Measurements from ENCODE around the gene RAB44. TPM values are rescaled to one million over a fixed set of nuclear protein-coding genes. Genes with fewer than 3 reads are reported as not detected.

Gene RAB44
- total RNA-seq, 2 donors from 2014 or later: 4.1 to 7.9 TPM

DNA sequence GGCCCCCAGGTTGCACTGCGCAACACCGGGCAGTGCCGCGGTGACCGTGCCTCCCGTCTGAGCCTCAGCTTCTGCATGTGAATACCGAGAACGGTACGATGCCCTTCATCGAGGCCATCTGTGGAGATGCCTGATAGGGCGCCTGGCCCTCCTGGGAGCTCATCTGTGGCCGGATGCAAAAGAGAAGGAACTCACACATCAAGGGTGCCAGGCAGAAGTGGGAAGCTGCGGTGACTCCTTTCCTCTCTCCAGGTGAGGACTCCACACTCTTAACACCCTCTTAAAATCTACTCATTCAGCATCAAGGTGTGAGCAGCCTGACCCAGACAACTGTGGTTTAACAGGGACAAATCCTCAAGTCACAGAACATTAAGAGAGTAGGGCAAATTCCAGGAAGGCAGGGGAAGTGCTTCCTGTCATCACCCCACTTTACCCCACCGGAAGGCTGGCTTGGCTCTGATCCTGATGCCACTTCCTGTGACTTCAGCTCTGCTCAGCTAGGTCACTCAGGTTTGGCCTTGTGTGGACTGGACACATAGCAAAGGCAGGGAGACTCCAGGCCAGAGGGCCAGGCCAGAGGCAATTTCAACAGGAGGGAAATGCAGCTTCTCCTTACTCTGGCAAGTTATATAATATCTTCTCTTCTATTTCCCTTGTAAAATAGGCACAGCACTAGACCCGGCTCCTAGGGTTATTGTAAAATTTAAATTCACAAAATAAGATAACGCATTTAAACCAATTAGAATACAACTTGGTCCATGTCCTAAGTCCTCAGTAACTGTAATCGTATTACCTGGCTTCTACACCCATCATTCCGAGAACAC lies 72.3 kb downstream of the RAB44 start:
- H3K36me3 Mint-ChIP-seq: no peaks in the 10 kb centered on the region
- peaks cover 35 to 45% of the 10 kb centered on the region in 2 donors for H3K4me1 Mint-ChIP-seq (ENCODE audit: low read depth in 2 of 2)
- peak; percentile 79 to 81 for ATAC-seq
- no peaks in the 10 kb centered on the region for H3K9me3 Mint-ChIP-seq
- H3K4me3 Mint-ChIP-seq: peak overlapping the region; percentile 70
- H3K27ac Mint-ChIP-seq: peak overlapping the region; percentile 83 to 96
- no peaks in the 10 kb centered on the region for H3K27me3 Mint-ChIP-seq
- peak; percentile 85 for DNase-seq (ENCODE audit: low spot score)

DNA sequence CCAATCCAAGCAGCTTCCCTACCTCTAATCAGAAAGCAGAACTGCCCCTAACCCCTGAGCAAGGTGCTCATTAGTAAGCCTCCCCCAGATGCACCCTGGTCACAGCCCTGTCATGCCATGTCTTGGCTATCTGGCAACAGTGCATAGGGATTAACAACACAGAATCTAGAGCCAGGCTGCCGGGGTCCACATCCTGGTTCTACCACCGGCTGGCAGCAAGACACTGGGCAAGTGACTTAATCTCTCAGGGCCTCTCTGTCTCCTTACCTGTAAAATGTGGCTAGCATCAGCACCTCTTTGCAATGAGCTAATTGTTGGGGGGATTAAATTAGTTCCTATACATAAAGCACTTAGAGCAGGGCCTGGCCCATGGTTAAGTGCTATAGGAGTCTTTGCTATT lies 73.5 kb downstream of the RAB44 start:
- Mint-ChIP-seq H3K4me3 (peak overlapping the region; percentile 70), H3K4me1 (ENCODE audit: low read depth in 2 of 2) (peaks cover 32 to 44% of the 10 kb centered on the region in 2 donors), H3K9me3 (no peaks in the 10 kb centered on the region), H3K27ac (peak overlapping the region; percentile 83 to 96), H3K36me3 (no peaks in the 10 kb centered on the region), H3K27me3 (no peaks in the 10 kb centered on the region)
- no peak for DNase-seq (ENCODE audit: low spot score)
- ATAC-seq: no peak

GRCh38 chr6:36772397-36772796 lies 74.8 kb downstream of the RAB44 start:
- no peak for ATAC-seq
- H3K4me3 Mint-ChIP-seq: no peak overlapping the region
- H3K27ac Mint-ChIP-seq: peak overlapping the region; percentile 83 to 96
- peaks cover 29 to 41% of the 10 kb centered on the region in 2 donors for H3K4me1 Mint-ChIP-seq (ENCODE audit: low read depth in 2 of 2)
- H3K36me3 Mint-ChIP-seq: no peaks in the 10 kb centered on the region
- no peaks in the 10 kb centered on the region for H3K9me3 Mint-ChIP-seq
- no peaks in the 10 kb centered on the region for H3K27me3 Mint-ChIP-seq
- DNase-seq (ENCODE audit: low spot score): no peak

DNA sequence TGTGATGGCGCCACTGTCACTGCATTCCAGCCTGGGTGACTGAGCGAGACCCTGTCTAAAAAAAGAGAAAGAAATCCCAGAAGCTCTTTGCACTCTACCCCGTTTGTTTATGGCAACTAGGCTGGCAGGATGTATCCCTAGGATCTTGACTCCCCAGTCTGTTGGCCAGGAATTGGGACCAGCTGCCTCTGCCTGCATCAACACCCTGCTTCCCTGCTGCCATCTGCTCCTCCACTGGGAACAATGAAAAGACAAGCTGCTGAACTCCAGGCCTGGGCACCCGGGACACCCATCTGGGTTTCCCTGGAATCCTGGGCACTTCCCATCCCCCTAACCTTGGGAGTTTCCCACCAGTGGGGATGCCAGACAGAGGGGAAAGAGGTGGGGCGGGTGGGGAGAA lies 76.7 kb downstream of the RAB44 start:
- Mint-ChIP-seq H3K9me3 (no peaks in the 10 kb centered on the region), H3K27me3 (no peaks in the 10 kb centered on the region), H3K4me3 (no peak overlapping the region), H3K36me3 (no peaks in the 10 kb centered on the region), H3K4me1 (ENCODE audit: low read depth in 2 of 2) (peaks cover 28 to 40% of the 10 kb centered on the region in 2 donors), H3K27ac (peak overlapping the region in 1 of 2 donors; percentile 36)
- no peak for DNase-seq (ENCODE audit: low spot score)
- no peak for ATAC-seq

DNA sequence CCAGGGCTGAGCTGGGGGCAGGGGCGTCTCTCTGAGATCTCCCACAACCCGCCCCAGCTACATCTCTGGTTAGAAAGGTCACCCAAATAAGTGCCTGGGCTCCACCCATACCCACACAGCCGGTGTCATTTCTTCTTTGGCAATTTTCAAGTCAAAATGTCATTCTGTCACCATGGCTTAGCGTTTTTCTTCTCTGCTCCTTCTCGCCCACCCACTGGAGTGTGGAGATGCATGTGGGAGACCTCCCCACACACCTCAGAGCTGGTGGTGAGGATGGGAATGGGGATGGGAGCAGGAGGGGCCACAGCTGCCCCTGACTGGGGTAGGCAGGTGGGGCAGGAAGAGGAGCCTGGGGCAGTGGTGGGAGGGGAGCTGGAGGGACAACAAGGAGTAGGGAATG lies 78.5 kb downstream of the RAB44 start:
- no peaks in the 10 kb centered on the region for H3K27me3 Mint-ChIP-seq
- H3K4me1 Mint-ChIP-seq (ENCODE audit: low read depth in 2 of 2): peaks cover 14 to 31% of the 10 kb centered on the region in 2 donors
- no peak overlapping the region for H3K4me3 Mint-ChIP-seq
- no peaks in the 10 kb centered on the region for H3K36me3 Mint-ChIP-seq
- H3K9me3 Mint-ChIP-seq: no peaks in the 10 kb centered on the region
- no peak for ATAC-seq
- no peak for DNase-seq (ENCODE audit: low spot score)
- H3K27ac Mint-ChIP-seq: peak overlapping the region in 1 of 2 donors; percentile 67

- Mint-ChIP-seq H3K4me3 (no peak overlapping the region), H3K4me1 (ENCODE audit: low read depth in 2 of 2) (peaks cover 15 to 23% of the 10 kb centered on the region in 2 donors), H3K9me3 (no peaks in the 10 kb centered on the region), H3K27me3 (no peaks in the 10 kb centered on the region), H3K27ac (peak overlapping the region in 1 of 2 donors; percentile 67), H3K36me3 (no peaks in the 10 kb centered on the region)
- no peak for ATAC-seq
- DNase-seq (ENCODE audit: low spot score): no peak
Observed at GRCh38 chr6:36777801-36778200, 80.2 kb downstream of the RAB44 start.

- Mint-ChIP-seq H3K9me3 (no peaks in the 10 kb centered on the region), H3K27ac (no peak overlapping the region), H3K4me1 (ENCODE audit: low read depth in 2 of 2) (peaks cover 16 to 22% of the 10 kb centered on the region in 2 donors), H3K4me3 (no peak overlapping the region), H3K36me3 (no peaks in the 10 kb centered on the region), H3K27me3 (no peaks in the 10 kb centered on the region)
- DNase-seq (ENCODE audit: low spot score) (no peak), ATAC-seq (peak; percentile 45 to 68)
Observed at GRCh38 chr6:36779227-36779626, 81.6 kb downstream of the RAB44 start.

DNA sequence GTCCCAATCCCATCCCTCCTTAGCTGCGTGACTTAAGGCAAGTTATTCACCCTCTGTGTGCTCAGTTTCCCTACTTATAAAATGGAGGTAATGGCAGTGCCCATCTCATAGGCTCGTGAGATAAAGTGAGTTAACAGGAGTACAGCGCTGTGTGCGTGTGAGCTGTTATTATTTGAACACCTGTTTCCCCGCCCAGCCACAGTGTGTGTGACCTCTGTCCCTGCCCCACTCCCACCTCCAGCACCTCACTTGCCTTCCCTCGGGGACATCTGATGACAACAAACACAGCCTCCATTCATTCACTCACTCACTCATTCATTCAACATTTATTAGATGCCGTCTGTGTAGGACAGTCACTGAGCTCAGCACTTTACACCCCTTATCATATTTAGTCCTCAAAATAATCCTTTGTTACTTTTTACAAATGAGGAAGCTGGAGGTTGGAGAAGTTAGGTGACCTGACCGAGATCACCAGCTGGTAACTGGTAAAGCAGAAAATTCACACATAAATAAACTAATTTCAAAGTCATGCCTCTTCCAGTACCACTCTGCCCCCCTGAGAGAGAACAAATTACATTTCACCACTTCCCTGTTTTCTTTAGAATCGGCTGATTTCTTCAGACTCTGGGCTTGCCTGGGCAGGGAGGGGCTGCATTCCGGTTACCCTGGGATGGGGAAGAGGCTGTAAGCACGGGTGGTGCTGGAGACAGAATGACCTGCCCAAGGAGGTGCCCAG lies 83.0 kb downstream of the RAB44 start:
- ATAC-seq (no peak), DNase-seq (ENCODE audit: low spot score) (no peak)
- Mint-ChIP-seq H3K27me3 (no peaks in the 10 kb centered on the region), H3K36me3 (no peaks in the 10 kb centered on the region), H3K9me3 (no peaks in the 10 kb centered on the region), H3K4me3 (no peak overlapping the region), H3K27ac (peak overlapping the region; percentile 39 to 54), H3K4me1 (ENCODE audit: low read depth in 2 of 2) (peaks cover 16 to 22% of the 10 kb centered on the region in 2 donors)

GRCh38 chr6:36781669-36782068 lies 84.0 kb downstream of the RAB44 start:
- DNase-seq (ENCODE audit: low spot score): no peak
- peaks cover 16 to 22% of the 10 kb centered on the region in 2 donors for H3K4me1 Mint-ChIP-seq (ENCODE audit: low read depth in 2 of 2)
- peaks cover 0 to under 1% of the 10 kb centered on the region in 2 donors for H3K27me3 Mint-ChIP-seq
- no peaks in the 10 kb centered on the region for H3K36me3 Mint-ChIP-seq
- H3K27ac Mint-ChIP-seq: peak overlapping the region in 1 of 2 donors; percentile 54
- H3K4me3 Mint-ChIP-seq: no peak overlapping the region
- ATAC-seq: no peak
- no peaks in the 10 kb centered on the region for H3K9me3 Mint-ChIP-seq

Other genes with a start within 250 kb of the RAB44 start
- 10 to 100 TPM; 26.4 to 32.5 TPM for gene STK38, start 150.3 kb upstream of the RAB44 start, total RNA-seq
- 100 to 1,000 TPM; 455 to 498 TPM for gene SRSF3, start 103.5 kb upstream of the RAB44 start, total RNA-seq
- gene CDKN1A, start 19.1 kb upstream of the RAB44 start, total RNA-seq: 100 to 1,000 TPM; 176 to 617 TPM
- gene CPNE5, start 141.6 kb downstream of the RAB44 start, total RNA-seq: 1 to 10 TPM; 2.9 to 4.0 TPM
- 10 to 100 TPM; 30.3 to 40.8 TPM for gene PPIL1, start 177.0 kb downstream of the RAB44 start, total RNA-seq
- 10 to 100 TPM; 40.4 to 44.4 TPM for gene C6orf89, start 188.1 kb downstream of the RAB44 start, total RNA-seq

All from natural killer cell treated with Interleukin-12 subunit alpha and Interleukin-12 subunit beta and Interleukin-15 and Interleukin-18, amount 100 ng/mL, for 72 hours (primary cell).